Ovary (tissue), 3 donors: Measurements from ENCODE around the gene HNRNPUL1.

Experiments
- EP300 ChIP-seq: sonication (generic); formaldehyde crosslinking; IDR thresholded peaks from one replicate; pipeline ENCODE4 v1.6.1; 2017; ENCODE audit warnings: antibody characterized with exemption
- TF ChIP-seq, protein P1 (sequence below), 3 donors: fragments of 450-650 bp in 2 of 3; fragments of 200-600 bp in 1 of 3; IDR thresholded peaks; one replicate each; pipeline versions ENCODE4 v1.5.1 to v1.8.0; 2016 to 2022; ENCODE audit warnings: antibody characterized with exemption in 3 of 3, mild to moderate bottlenecking in 1 of 3
- donor health status: DM: no; HTN: no; CAD: no.

DNA sequence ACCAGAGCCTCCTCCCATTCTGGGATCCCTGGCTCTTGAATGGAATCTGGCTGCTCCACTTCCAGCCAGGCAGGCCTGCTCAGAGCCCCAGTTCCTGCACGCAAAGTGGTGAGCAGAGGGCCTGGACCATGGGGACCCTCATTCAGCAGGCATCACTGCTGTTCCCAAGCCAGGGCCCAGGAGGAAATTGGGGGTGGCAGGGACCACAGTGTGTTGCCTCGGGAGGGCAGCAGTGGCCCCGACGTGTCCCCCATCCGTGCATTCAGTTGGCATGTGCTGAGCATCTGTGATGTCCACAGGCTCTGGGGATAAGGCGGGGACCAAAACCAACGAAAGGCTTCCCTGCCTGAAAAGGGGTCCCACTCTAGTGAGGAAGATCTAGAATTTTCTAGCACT is 57.0 kb downstream of the HNRNPUL1 start:
- TF ChIP-seq EP300 = no peak
- TF ChIP-seq, protein P1, sequence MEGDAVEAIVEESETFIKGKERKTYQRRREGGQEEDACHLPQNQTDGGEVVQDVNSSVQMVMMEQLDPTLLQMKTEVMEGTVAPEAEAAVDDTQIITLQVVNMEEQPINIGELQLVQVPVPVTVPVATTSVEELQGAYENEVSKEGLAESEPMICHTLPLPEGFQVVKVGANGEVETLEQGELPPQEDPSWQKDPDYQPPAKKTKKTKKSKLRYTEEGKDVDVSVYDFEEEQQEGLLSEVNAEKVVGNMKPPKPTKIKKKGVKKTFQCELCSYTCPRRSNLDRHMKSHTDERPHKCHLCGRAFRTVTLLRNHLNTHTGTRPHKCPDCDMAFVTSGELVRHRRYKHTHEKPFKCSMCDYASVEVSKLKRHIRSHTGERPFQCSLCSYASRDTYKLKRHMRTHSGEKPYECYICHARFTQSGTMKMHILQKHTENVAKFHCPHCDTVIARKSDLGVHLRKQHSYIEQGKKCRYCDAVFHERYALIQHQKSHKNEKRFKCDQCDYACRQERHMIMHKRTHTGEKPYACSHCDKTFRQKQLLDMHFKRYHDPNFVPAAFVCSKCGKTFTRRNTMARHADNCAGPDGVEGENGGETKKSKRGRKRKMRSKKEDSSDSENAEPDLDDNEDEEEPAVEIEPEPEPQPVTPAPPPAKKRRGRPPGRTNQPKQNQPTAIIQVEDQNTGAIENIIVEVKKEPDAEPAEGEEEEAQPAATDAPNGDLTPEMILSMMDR (IDR thresholded peaks at IDR 0.05) = no peak
